ENCODE results near the gene TCFL5. TPM values are rescaled to one million over a fixed set of nuclear protein-coding genes. Genes with fewer than 3 reads are reported as not detected.

The TCFL5 gene
- total RNA-seq, 1 donor, result 3.8 TPM

- Histone ChIP-seq H3K4me1 (ENCODE audit: insufficient read depth, low read length) (peaks cover 9% of the 10 kb centered on the region), H3K27me3 (ENCODE audit: insufficient read depth, low read length) (peaks cover 31% of the 10 kb centered on the region), H3K4me3 (ENCODE audit: low read length) (no peak overlapping the region), H3K9me3 (ENCODE audit: low read depth, low read length) (no peaks in the 10 kb centered on the region)
These were observed 48.0 kb downstream of the TCFL5 start for GRCh38 chr20:62813588-62813987.

- H3K9me3 ChIP-seq (ENCODE audit: low read depth, low read length), result no peaks in the 10 kb centered on the region
- H3K4me1 ChIP-seq (ENCODE audit: insufficient read depth, low read length), result peaks cover 14% of the 10 kb centered on the region
- H3K4me3 ChIP-seq (ENCODE audit: low read length), result no peak overlapping the region
- peaks cover 25% of the 10 kb centered on the region for H3K27me3 ChIP-seq (ENCODE audit: insufficient read depth, low read length)
These were observed 48.8 kb downstream of the TCFL5 start for GRCh38 chr20:62812907-62813200.

- H3K27me3 ChIP-seq (ENCODE audit: insufficient read depth, low read length), result peaks cover 20% of the 10 kb centered on the region
- H3K4me1 ChIP-seq (ENCODE audit: insufficient read depth, low read length), result peaks cover 19% of the 10 kb centered on the region
- H3K4me3 ChIP-seq (ENCODE audit: low read length), result no peak overlapping the region
- no peaks in the 10 kb centered on the region for H3K9me3 ChIP-seq (ENCODE audit: low read depth, low read length)
These were observed 49.3 kb downstream of the TCFL5 start for GRCh38 chr20:62812181-62812906.

- no peak overlapping the region for H3K4me3 ChIP-seq (ENCODE audit: low read length)
- H3K27me3 ChIP-seq (ENCODE audit: insufficient read depth, low read length), result peaks cover 19% of the 10 kb centered on the region
- peaks cover 25% of the 10 kb centered on the region for H3K4me1 ChIP-seq (ENCODE audit: insufficient read depth, low read length)
- no peaks in the 10 kb centered on the region for H3K9me3 ChIP-seq (ENCODE audit: low read depth, low read length)
These were observed 49.9 kb downstream of the TCFL5 start for GRCh38 chr20:62811720-62812119.

DNA sequence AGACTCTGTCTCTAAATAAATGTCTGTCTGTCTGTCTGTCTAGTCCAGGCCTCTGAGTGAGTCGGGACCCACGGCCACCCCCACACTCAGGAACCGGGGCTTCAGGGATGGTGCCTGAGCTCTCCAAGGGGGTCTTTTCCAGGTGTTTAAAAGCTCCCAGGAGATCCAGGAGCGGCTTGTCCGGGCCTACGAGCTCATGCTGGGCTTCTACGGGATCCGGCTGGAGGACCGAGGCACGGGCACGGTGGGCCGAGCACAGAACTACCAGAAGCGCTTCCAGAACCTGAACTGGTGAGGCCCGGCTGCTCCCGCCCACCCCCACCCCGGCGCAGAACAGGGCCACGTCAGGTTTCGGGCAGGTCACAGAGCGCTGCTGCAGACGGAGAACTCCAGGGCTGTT lies 50.3 kb downstream of the TCFL5 start:
- no peak overlapping the region for H3K4me3 ChIP-seq (ENCODE audit: low read length)
- no peaks in the 10 kb centered on the region for H3K9me3 ChIP-seq (ENCODE audit: low read depth, low read length)
- H3K4me1 ChIP-seq (ENCODE audit: insufficient read depth, low read length), result peaks cover 26% of the 10 kb centered on the region
- H3K27me3 ChIP-seq (ENCODE audit: insufficient read depth, low read length), result peaks cover 17% of the 10 kb centered on the region

DNA sequence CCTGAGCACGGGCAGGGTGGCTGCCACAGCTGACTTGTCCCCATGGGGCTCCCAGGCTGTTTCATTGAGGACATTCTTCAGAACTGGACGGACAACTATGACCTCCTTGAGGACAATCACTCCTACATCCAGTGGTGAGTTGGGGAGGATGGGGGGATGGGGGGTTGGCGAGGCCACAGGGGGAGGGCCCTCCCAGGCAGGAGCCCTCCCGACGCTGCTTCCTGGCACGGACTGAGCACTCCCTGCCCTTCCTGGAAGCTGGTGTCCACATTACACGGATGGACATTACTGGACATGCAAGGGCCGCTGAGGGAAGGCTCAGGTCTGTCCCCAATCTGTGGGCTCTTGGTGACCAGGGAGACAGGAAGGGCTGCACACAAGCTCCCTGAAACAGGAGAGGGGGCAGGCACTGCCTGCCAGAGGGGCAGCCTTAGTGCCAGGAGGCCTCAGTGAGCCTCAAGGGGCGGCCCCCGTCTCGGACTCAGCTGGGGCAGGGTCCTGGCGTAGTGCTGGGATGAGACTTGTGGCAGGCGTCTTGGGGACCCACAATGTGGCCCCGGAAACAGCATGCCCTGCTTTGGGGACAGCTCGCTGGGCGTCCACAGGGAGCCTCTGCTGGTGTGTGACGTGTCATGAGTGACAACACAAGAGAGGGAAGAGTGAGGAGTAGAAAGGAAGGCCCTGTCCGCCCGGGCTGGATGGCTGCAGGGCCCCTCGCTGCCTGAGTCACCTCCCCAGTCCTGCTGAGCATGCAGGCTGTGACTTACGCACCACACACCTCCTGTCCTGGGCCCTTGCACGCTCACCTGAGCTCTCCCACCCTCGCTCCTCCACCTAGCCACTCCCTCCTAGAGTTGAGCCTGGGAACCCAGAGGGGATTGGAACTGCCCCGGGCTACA lies 51.8 kb downstream of the TCFL5 start:
- Histone ChIP-seq H3K27me3 (ENCODE audit: insufficient read depth, low read length) (peaks cover 2% of the 10 kb centered on the region), H3K9me3 (ENCODE audit: low read depth, low read length) (no peaks in the 10 kb centered on the region), H3K4me1 (ENCODE audit: insufficient read depth, low read length) (peaks cover 30% of the 10 kb centered on the region), H3K4me3 (ENCODE audit: low read length) (no peak overlapping the region)

GRCh38 chr20:62808211-62808865 lies 53.3 kb downstream of the TCFL5 start:
- H3K27me3 ChIP-seq (ENCODE audit: insufficient read depth, low read length), result no peaks in the 10 kb centered on the region
- H3K4me3 ChIP-seq (ENCODE audit: low read length), result no peak overlapping the region
- no peaks in the 10 kb centered on the region for H3K9me3 ChIP-seq (ENCODE audit: low read depth, low read length)
- H3K4me1 ChIP-seq (ENCODE audit: insufficient read depth, low read length), result peaks cover 40% of the 10 kb centered on the region

- H3K27me3 ChIP-seq (ENCODE audit: insufficient read depth, low read length), result no peaks in the 10 kb centered on the region
- H3K4me3 ChIP-seq (ENCODE audit: low read length), result no peak overlapping the region
- H3K9me3 ChIP-seq (ENCODE audit: low read depth, low read length), result no peaks in the 10 kb centered on the region
- peaks cover 47% of the 10 kb centered on the region for H3K4me1 ChIP-seq (ENCODE audit: insufficient read depth, low read length)
These were observed 54.0 kb downstream of the TCFL5 start for GRCh38 chr20:62807444-62808210.

- no peaks in the 10 kb centered on the region for H3K9me3 ChIP-seq (ENCODE audit: low read depth, low read length)
- H3K4me3 ChIP-seq (ENCODE audit: low read length), result peak overlapping the region; percentile 73
- H3K4me1 ChIP-seq (ENCODE audit: insufficient read depth, low read length), result peaks cover 54% of the 10 kb centered on the region
- no peaks in the 10 kb centered on the region for H3K27me3 ChIP-seq (ENCODE audit: insufficient read depth, low read length)
These were observed 55.1 kb downstream of the TCFL5 start for GRCh38 chr20:62806383-62807050.

DNA sequence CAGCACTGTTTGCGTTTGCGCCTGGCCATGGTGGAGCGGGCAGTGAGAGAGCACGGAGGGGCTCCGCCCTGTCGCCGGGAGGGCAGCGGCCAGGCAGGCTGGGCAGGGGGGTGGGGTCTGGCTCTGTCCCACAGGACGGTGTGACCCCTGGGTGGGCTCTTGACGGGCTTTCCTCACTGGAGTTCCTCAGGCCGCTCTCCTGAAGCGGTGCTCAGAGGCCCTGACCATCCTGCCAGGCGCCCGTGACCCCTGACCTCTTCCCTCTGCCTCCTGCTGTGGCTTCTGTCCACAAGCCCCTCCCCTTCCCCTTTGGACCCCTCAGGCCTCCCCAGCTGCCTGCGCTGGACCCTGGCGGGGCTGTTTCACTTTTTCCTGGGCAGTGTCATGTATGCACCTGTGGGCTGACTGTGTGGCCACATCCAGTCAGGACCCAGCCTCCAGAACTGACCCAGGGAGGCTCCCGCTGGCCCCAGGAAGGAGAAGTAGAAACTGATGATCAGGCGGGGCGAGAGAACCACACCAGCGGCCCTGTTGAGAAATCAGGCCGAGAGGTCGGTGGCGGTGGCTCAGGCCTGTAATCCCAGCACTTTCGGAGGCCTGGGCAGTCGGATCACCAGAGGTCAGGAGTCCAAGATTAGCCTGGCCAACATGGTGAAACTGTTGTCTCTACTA lies 55.8 kb downstream of the TCFL5 start:
- Histone ChIP-seq H3K4me3 (ENCODE audit: low read length) (peak overlapping the region; percentile 73), H3K9me3 (ENCODE audit: low read depth, low read length) (no peaks in the 10 kb centered on the region), H3K27me3 (ENCODE audit: insufficient read depth, low read length) (no peaks in the 10 kb centered on the region), H3K4me1 (ENCODE audit: insufficient read depth, low read length) (peaks cover 54% of the 10 kb centered on the region)

DNA sequence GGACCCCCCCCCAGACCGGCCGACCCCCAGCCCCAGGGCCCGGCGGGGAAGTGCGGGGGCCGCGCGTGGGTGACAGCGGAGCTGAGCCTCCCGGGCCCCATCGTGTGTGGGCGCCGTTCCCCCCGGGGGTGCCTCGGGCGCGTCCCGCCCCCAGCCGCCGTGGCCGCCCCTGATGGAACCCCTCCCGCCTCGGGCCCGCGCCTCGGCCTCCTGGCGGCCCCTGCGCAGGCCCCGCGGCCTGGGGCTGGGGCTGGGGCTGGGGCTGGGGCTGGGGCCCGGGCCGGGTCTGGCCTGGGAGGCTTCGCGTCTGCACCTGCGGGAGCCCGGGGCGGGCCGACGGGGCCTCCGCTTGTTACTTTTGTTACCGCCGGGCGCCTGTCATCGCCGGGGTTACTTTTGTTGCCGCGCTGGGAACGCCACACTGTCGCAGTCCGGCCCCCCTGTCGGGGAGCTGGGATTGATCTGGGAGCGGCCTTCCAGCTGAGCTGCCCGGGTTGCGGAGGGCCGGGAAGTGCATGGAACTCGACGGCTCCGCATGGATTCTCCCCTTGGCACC lies 56.4 kb downstream of the TCFL5 start:
- Histone ChIP-seq H3K9me3 (ENCODE audit: low read depth, low read length) (no peaks in the 10 kb centered on the region), H3K27me3 (ENCODE audit: insufficient read depth, low read length) (no peaks in the 10 kb centered on the region), H3K4me3 (ENCODE audit: low read length) (peak overlapping the region; percentile 73), H3K4me1 (ENCODE audit: insufficient read depth, low read length) (peaks cover 54% of the 10 kb centered on the region)

DNA sequence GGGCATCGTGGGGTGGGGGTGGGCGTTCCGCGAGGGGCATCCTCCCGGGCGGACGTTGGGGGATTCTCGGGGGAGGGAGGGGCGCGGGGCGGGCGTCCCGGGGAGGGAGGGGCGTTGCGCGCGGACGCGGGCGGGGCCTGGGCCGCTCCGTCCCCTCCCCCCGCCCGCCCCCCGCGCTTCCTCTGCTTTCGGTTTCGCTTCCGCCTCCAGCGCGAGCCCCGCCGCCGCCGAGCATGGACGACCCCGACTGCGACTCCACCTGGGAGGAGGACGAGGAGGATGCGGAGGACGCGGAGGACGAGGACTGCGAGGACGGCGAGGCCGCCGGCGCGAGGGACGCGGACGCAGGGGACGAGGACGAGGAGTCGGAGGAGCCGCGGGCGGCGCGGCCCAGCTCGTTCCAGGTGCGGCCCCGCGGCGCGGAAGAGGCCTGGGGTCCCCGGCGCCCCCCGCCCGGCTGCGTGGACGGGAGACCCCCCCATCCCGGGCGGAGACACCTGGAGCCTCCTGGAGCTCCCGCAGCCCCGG lies 56.9 kb downstream of the TCFL5 start, which contains the start of gene OGFR:
Gene OGFR (plus strand): TSS at position 209 of the 528 bp plus-strand sequence. CDS start 25 bp downstream, at position 234.
- H3K9me3 ChIP-seq (ENCODE audit: low read depth, low read length), result no peaks in the 10 kb centered on the region
- no peaks in the 10 kb centered on the region for H3K27me3 ChIP-seq (ENCODE audit: insufficient read depth, low read length)
- H3K4me1 ChIP-seq (ENCODE audit: insufficient read depth, low read length), result peaks cover 54% of the 10 kb centered on the region
- H3K4me3 ChIP-seq (ENCODE audit: low read length), result peak within 1 kb of the TSS; percentile 73

DNA sequence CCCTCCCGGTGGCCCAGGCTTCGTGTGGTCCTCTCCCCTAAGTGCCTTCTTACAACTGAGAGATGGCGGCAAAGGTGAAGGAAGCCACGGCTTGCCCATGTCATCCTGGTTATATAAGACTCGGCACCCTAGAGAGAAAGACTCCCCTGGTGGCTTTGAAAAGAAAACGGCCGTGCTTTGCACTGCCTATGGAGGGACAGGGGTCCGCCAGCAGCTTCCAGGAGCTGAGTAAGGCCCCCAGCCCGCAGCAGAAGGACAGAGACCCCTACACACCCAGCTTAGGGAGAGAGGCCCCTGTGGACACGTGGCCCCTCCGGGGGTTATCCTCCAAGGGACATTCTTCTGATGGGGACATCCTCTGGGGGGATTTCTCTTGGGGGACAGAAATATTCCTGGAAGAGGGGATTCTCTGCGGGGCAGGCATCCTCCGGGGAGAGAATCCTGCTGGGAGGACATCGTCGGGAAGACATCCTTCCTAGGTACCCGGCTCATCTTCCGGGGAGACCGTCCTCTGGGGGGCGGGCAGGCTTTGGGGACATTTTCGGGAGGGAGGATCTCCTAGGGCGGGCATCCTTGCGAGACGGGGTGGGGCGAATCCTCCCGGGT lies 57.5 kb downstream of the TCFL5 start:
- Histone ChIP-seq H3K4me3 (ENCODE audit: low read length) (peak overlapping the region; percentile 36), H3K4me1 (ENCODE audit: insufficient read depth, low read length) (peaks cover 54% of the 10 kb centered on the region), H3K27me3 (ENCODE audit: insufficient read depth, low read length) (no peaks in the 10 kb centered on the region), H3K9me3 (ENCODE audit: low read depth, low read length) (no peaks in the 10 kb centered on the region)

Measured in mononuclear cell (primary cell).